GM20000 (cell line): ENCODE results near the gene CENATAC.
A peak's percentile ranks its signal among the peaks of the same experiment; 100 is the strongest.
"Not testable (repeated sequence)": the region's sequence is repeated elsewhere in the genome, so short reads cannot be mapped to it uniquely, and the experiment has no call there.

Experiments used
- DNase-seq: peaks from one replicate; pipeline ENCODE4 v3.0.0; 2012; ENCODE audit warnings: low spot score
- TF ChIP-seq, protein P1 (sequence below): IDR thresholded peaks from 2 replicates; pipeline ENCODE4 v1.5.1; 2012; ENCODE audit warnings: mild to moderate bottlenecking, control low read depth; ENCODE audit errors: extremely low read depth, missing control alignments

CENATAC gene

DNA sequence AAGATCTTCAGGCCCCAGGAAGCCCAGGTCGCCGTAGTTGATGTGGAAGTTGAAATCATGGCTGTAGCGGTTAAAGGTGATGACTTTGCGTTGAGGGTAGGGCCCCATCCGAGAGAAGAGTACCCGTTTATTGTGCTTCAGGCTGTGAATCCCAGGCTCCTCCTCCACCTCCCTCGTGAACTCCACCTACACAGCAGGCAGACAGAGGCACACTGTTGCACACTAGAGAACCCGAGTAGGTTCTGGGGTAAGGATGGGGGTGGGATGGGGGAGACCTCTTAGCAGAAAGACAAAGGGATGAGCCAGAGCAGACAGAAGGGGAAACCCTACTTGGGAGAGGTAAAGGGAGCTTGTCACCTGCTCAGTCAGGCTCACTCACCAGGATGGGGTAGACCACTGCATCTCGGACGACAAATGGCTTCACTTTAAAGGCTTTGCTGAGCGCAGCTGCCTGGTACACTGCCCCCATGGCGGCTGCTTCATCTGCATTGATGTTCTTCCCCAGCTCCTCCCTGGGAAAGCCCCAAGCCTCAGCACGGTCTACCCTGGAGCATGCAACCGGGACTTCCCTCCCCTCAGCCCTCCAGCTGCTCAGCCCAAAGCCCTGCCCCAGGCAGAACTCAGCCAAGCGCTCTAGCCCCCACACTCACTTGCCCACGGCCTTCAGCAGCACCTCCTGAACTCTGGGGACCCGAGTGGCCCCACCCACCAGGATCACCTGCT, 53.7 kb downstream of the CENATAC start:
- TF ChIP-seq, protein P1, sequence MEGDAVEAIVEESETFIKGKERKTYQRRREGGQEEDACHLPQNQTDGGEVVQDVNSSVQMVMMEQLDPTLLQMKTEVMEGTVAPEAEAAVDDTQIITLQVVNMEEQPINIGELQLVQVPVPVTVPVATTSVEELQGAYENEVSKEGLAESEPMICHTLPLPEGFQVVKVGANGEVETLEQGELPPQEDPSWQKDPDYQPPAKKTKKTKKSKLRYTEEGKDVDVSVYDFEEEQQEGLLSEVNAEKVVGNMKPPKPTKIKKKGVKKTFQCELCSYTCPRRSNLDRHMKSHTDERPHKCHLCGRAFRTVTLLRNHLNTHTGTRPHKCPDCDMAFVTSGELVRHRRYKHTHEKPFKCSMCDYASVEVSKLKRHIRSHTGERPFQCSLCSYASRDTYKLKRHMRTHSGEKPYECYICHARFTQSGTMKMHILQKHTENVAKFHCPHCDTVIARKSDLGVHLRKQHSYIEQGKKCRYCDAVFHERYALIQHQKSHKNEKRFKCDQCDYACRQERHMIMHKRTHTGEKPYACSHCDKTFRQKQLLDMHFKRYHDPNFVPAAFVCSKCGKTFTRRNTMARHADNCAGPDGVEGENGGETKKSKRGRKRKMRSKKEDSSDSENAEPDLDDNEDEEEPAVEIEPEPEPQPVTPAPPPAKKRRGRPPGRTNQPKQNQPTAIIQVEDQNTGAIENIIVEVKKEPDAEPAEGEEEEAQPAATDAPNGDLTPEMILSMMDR: no peak

DNA sequence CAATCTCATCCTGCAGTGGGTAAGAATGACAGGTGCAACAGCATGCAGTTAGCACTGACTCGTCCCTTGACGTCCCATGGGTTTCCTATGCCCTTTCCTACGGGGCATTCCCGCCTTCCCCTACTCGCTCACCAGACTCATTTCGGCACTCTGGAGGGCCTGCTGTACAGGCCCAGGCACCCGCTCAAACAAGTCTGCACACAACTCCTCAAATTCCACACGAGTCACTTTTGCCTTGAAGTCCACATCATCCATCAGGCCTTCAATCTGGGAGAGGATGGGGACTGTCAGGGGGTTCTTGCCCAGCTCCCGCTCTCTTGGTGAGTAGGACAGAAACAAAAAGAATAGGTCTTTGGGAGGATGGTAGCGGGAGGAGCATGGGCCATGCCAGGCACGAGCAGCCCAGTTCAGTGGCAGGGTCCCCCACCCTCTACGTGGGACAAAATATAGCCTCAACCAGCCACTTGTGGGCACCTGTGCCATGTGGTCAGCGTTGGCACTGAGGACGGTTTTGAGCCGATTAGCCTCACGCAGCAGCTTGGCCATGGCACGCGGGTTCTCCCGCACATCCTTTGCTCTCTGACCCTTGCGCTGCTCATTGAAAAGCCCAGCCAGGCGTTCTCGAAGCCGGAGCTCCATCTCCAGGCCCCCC, 54.4 kb downstream of the CENATAC start:
- no peak for DNase-seq
- TF ChIP-seq, protein P1: no peak

More for the DNA sequence above, 53.7 kb downstream of the CENATAC start:
- DNase-seq: peak; percentile 79

DNA sequence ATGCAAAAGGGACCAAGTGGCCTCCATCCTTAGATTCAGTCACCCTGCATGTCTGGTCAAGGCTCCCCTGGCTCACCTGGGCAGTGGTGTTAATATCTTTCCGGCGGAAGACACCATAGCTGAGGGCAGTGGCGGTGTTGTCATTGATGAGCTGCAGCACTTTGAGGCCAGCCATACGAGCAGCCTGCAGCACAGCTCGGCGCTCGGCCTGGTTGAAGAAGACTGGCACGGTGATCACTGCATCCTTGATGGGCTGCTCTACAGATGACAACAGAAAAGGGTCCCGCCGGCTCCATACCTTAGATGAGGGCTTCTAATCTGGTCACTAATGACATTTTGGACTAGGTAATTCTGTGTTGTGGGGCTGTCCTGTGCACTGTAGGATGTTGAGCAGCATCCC, 56.5 kb downstream of the CENATAC start:
- TF ChIP-seq, protein P1: no peak
- no peak for DNase-seq

DNA sequence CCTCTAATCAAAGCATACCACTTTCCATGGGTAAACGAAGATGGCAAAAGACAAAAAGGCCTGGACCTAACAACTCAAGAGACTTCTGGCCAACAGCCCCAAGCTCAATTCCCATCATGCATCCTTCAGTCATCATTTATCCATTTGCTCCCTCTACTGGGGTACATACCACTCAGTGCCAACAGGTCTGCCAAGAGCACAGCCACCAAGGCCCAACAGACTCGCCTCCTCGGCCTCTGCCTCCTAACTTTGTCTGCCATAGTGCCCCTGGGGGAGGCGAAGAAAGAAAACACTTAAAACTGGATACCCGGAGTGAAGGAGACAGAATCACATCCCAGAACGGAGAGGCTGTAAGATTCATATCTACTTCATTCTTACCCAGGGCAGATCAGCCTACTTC, 58.0 kb downstream of the CENATAC start:
- DNase-seq: no peak
- TF ChIP-seq, protein P1: no peak

DNA sequence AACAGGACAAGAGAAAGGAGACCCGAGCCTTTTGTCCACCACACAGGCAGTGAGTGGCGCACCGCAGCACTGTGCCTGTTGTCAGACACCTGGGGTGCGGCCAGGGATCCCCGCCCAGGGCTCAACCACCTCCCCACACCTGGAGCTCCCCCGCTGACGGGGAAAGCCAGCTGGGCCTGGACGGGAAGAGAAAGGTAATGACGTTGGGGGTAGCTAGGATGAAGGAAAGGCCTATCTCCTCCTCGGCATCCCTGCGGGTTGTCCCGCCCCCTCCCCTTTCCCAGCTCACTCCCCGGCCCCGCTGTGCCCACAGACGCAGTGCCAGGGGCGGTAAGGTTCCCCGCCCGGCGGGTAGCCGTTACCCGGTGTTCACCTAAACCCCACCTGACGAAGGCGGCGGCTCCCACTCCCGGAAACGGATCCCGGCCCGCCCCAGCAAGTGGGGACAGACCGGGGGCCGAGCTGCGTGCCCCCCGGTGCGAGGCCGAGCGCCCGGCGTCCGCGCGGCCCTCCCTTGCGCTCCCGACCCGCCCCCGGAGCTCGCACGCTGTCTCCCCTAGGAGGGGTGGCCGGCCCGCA, 58.6 kb downstream of the CENATAC start:
- TF ChIP-seq, protein P1: no peak

DNA sequence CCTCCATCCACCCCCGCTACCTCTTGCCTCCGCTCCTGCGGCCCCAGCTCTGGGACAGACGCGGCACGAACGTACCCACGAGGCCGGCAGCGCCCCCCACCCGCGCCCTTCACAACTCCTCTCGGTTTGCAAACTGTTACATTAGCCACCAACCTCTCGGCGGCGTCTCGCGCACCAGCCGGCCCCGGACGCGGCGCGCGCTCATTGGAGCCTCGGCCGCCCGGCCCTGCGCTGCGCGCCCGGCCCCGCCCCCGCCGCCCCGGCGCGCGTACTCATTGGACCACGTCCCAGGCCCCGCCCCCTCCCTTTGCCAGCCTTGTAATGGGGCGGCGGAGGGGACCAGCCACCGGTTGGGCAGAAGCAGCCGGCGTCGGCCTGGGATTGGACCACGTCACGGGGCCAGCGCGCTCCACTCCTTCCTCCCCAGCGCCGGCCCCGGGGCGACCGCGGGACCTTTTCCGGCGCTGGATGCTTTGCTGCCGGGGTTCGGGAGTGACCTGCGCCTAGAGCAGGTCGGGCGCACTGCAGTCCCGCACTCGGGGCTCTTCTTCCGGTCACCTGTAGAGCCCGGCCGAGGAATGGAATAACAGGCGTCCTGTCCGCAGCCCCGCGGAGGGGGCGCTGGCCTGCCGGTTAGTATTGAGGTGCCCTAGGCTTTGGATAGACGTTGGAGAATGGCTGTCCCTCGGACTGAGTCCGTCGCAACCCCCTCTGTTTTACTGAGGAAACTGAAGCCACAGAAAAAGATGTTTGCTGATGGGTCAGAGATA, 59.2 kb downstream of the CENATAC start, which contains the start of gene HYOU1:
Gene HYOU1, minus strand, starts transcription at position 206 of the 770 bp plus-strand sequence. CDS start 1,045 bp downstream, outside the sequence.
- peak; percentile 100 for DNase-seq
- TF ChIP-seq, protein P1: no peak

More for the DNA sequence above, 58.6 kb downstream of the CENATAC start:
- DNase-seq: peak; percentile 47

DNA sequence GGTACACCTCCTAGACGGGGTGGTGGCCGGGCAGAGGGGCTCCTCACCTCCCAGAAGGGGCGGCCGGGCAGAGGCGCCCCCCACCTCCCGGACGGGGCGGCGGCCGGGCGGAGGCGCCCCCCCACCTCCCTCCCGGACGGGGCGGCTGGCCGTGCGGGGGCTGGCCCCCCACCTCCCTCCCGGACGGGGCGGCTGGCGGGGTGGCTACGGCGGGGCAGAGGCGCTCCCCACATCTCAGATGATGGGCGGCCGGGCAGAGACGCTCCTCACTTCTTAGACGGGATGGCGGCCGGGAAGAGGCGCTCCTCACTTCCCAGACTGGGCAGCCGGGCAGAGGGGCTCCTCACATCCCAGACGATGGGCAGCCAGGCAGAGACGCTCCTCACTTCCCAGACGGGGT, 61.2 kb downstream of the CENATAC start:
- not testable (repeated sequence) for DNase-seq
